Esophagus muscularis mucosa (tissue), 3 donors: Measurements from ENCODE around the gene HOXA9.

Experiments
- POLR2A ChIP-seq: fragments of 450-650 bp; IDR thresholded peaks from one replicate; pipeline ENCODE4 v1.6.1; 2017; ENCODE audit warnings: antibody characterized with exemption, moderate library complexity, mild to moderate bottlenecking, low read depth
- TF ChIP-seq, protein P1 (sequence below), 3 experiments: fragments of 200-600 bp in 2 of 3; fragments of 450-650 bp in 1 of 3; sonication (generic) in 2 of 3; IDR thresholded peaks; one replicate each; pipeline ENCODE4 v1.5.1; 2017 to 2019; ENCODE audit warnings: antibody characterized with exemption in 3 of 3, mild to moderate bottlenecking in 2 of 3, moderate library complexity in 1 of 3

GRCh38 chr7:27194002-27194352, 28.6 kb upstream of the HOXA9 start:
- no peak for TF ChIP-seq POLR2A
- TF ChIP-seq, protein P1, sequence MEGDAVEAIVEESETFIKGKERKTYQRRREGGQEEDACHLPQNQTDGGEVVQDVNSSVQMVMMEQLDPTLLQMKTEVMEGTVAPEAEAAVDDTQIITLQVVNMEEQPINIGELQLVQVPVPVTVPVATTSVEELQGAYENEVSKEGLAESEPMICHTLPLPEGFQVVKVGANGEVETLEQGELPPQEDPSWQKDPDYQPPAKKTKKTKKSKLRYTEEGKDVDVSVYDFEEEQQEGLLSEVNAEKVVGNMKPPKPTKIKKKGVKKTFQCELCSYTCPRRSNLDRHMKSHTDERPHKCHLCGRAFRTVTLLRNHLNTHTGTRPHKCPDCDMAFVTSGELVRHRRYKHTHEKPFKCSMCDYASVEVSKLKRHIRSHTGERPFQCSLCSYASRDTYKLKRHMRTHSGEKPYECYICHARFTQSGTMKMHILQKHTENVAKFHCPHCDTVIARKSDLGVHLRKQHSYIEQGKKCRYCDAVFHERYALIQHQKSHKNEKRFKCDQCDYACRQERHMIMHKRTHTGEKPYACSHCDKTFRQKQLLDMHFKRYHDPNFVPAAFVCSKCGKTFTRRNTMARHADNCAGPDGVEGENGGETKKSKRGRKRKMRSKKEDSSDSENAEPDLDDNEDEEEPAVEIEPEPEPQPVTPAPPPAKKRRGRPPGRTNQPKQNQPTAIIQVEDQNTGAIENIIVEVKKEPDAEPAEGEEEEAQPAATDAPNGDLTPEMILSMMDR (IDR thresholded peaks at IDR 0.05), result no peak
